H1 (cell line): Measurements from ENCODE around the gene INHBB. TPM values are rescaled to one million over a fixed set of nuclear protein-coding genes. Genes with fewer than 3 reads are reported as not detected.

ENCODE experiments used
- CHD7 ChIP-seq: fragments of 300-600 bp; sonication (generic); IDR thresholded peaks from 2 replicates; pipeline ENCODE4 v1.7.1; 2012; ENCODE audit warnings: low read length, moderate library complexity, mild to moderate bottlenecking, inconsistent platforms; ENCODE audit not compliant: insufficient replicate concordance
- EGR1 ChIP-seq: IDR thresholded peaks from 2 replicates; pipeline ENCODE4 v1.6.1; 2011; ENCODE audit warnings: low read depth, low read length, borderline replicate concordance
- NANOG ChIP-seq: IDR thresholded peaks from 2 replicates; pipeline ENCODE4 v1.6.1; 2011; ENCODE audit warnings: low read length, low read depth, mild to moderate bottlenecking, inconsistent platforms; ENCODE audit not compliant: insufficient read depth, poor library complexity, severe bottlenecking
- POLR2AphosphoS5 ChIP-seq: IDR thresholded peaks from 2 replicates; pipeline ENCODE4 v1.6.1; 2011; ENCODE audit warnings: low read depth, low read length
- SP4 ChIP-seq: IDR thresholded peaks from 2 replicates; pipeline ENCODE4 v1.6.1; 2012; ENCODE audit warnings: low read length, inconsistent platforms
- TBP ChIP-seq: IDR thresholded peaks from 2 replicates; pipeline ENCODE4 v1.6.1; 2011; ENCODE audit warnings: low read depth, low read length, improper control_type of control experiment
- YY1 ChIP-seq: IDR thresholded peaks from 2 replicates; pipeline ENCODE4 v1.6.1; 2011; ENCODE audit warnings: low read depth, mild to moderate bottlenecking, low read length
- ZNF274 ChIP-seq: IDR thresholded peaks from 2 replicates; pipeline ENCODE4 v1.7.0; 2012; ENCODE audit warnings: low read length, borderline replicate concordance; ENCODE audit errors: extremely low read depth
- polyA plus RNA-seq, 7 experiments: library from polyadenylated mRNA; depleted of rRNA in 3 of 7; stranded (reverse) in 5 of 7; unstranded in 2 of 7; fragments of >200 nt in 5 of 7; fragments of 200-250 nt in 2 of 7; gene quantifications; 1 replicate in 5 of 7; 2 replicates in 1 of 7; 4 replicates in 1 of 7; pipeline versions ENCODE4 v1.2.1 to v1.2.3, GENCODE V29; 2011 to 2013; ENCODE audit warnings: missing spikeins in 2 of 7, mixed read lengths in 2 of 7
- total RNA-seq: library from RNA; stranded (reverse); fragmentation: NEBNext Ultra II Directional; extraction: Animal tissue kit (Norgen Biotek cat#: 25700); gene quantifications from 2 replicates; pipeline ENCODE4 v1.2.1, GENCODE V29; 2021

Gene INHBB
- total and polyA plus RNA-seq, 2 of the 8 experiments (the other 6 are each of a cell fraction or from before 2014, with no cell fraction given), result 0.30 to 0.32 TPM

GRCh38 chr2:120319686-120320317, 26.1 kb upstream of the INHBB start (continued):
- TF ChIP-seq CHD7 (no peak), SP4 (no peak), NANOG (no peak), YY1 (no peak), ZNF274 (no peak), POLR2AphosphoS5 (no peak), EGR1 (no peak), TBP (no peak)
